GM23248 (cell line): ENCODE data around the gene MGAT4C. TPM values are rescaled to one million over a fixed set of nuclear protein-coding genes. Genes with fewer than 3 reads are reported as not detected.
A peak's percentile ranks its signal among the peaks of the same experiment; 100 is the strongest.

Experiments used
- DNase-seq: peaks from one replicate; pipeline ENCODE4 v3.0.0-alpha.2; 2015
- H2AFZ ChIP-seq: fragments of 200-600 bp; sonication (generic); 2 replicates; pipeline ENCODE4 v1.6.1; 2016; ENCODE audit warnings: antibody characterized with exemption
- H3F3A ChIP-seq: fragments of 200-600 bp; sonication (generic); 2 replicates; pipeline ENCODE4 v1.6.1; 2016; ENCODE audit warnings: mild to moderate bottlenecking, antibody characterized with exemption, mixed run types; ENCODE audit not compliant: insufficient read depth
- H3K27ac ChIP-seq: fragments of 200-600 bp; sonication (generic); 2 replicates; pipeline ENCODE4 v1.5.1; 2016; ENCODE audit warnings: mild to moderate bottlenecking
- H3K27me3 ChIP-seq: fragments of 200-600 bp; sonication (generic); replicated peaks from 2 replicates; pipeline ENCODE4 v1.6.1; 2016; ENCODE audit warnings: mild to moderate bottlenecking; ENCODE audit not compliant: insufficient read depth
- H3K36me3 ChIP-seq: fragments of 200-600 bp; sonication (generic); 2 replicates; pipeline ENCODE4 v1.6.1; 2016; ENCODE audit warnings: low read depth, mild to moderate bottlenecking
- H3K4me1 ChIP-seq: fragments of 200-600 bp; sonication (generic); 2 replicates; pipeline ENCODE4 v1.6.1; 2016; ENCODE audit warnings: mild to moderate bottlenecking; ENCODE audit not compliant: insufficient read depth
- H3K4me2 ChIP-seq: fragments of 200-600 bp; sonication (generic); one replicate; pipeline ENCODE4 v1.6.1; 2016; ENCODE audit warnings: mild to moderate bottlenecking; ENCODE audit not compliant: unreplicated experiment
- H3K4me3 ChIP-seq: fragments of 200-600 bp; sonication (generic); 2 replicates; pipeline ENCODE4 v1.5.1; 2016; ENCODE audit warnings: mild to moderate bottlenecking
- H3K79me2 ChIP-seq: fragments of 200-600 bp; sonication (generic); 2 replicates; pipeline ENCODE4 v1.6.1; 2016; ENCODE audit warnings: mild to moderate bottlenecking; ENCODE audit not compliant: insufficient read depth
- H3K9ac ChIP-seq: fragments of 200-600 bp; sonication (generic); 2 replicates; pipeline ENCODE4 v1.6.1; 2016; ENCODE audit warnings: mild to moderate bottlenecking
- H3K9me2 ChIP-seq: fragments of 200-600 bp; sonication (generic); 2 replicates; pipeline ENCODE4 v1.6.1; 2016; ENCODE audit warnings: mixed run types, mild to moderate bottlenecking, moderate library complexity; ENCODE audit not compliant: insufficient read depth
- H3K9me3 ChIP-seq: fragments of 200-600 bp; sonication (generic); one replicate; pipeline ENCODE4 v1.6.1; 2017; ENCODE audit warnings: low read depth
- H4K20me1 ChIP-seq: fragments of 200-600 bp; sonication (generic); 2 replicates; pipeline ENCODE4 v1.6.0; 2016; ENCODE audit not compliant: insufficient read depth
- EZH2 ChIP-seq: fragments of 200-600 bp; sonication (generic); IDR thresholded peaks from 2 replicates; pipeline ENCODE4 v1.6.1; 2018; ENCODE audit warnings: antibody characterized with exemption, mild to moderate bottlenecking; ENCODE audit not compliant: insufficient read depth, poor library complexity, severe bottlenecking
- EZH2phosphoT487 ChIP-seq: fragments of 200-600 bp; sonication (generic); IDR thresholded peaks from 2 replicates; pipeline ENCODE4 v1.6.1; 2018; ENCODE audit warnings: antibody characterized with exemption, moderate library complexity, mild to moderate bottlenecking, low read depth; ENCODE audit not compliant: insufficient read depth
- WGBS, 2 experiments: methylation state at CpG; one replicate each; pipeline ENCODE4 v1.1.6; 2015 to 2017; ENCODE audit warnings: low lambda C conversion rate in 2 of 2, low coverage in 1 of 2; ENCODE audit errors: missing lambda C conversion rate in 2 of 2; 5-methylcytosine and 5-hydroxymethylcytosine counted together
- in situ Hi-C: fragments of 300-500 bp; cut with MboI; formaldehyde crosslinking; loops from 2 replicates; pipeline ENCODE4 v1.15.0; 2020
- polyA plus RNA-seq: library from polyadenylated mRNA; unstranded; fragments of >200 nt; fragmentation: Nextera tagmentation; extraction: Ambion mirVana; gene quantifications from 2 replicates; pipeline ENCODE4 v1.2.1, GENCODE V29; 2016
- total RNA-seq: library from RNA; depleted of rRNA; stranded (reverse); fragments of >200 nt; shearing (Covaris generic); gene quantifications from 2 replicates; pipeline ENCODE4 v1.2.3, GENCODE V29; 2014

The MGAT4C gene
- total and polyA plus RNA-seq, 2 experiments from 2014 or later, result not detected

- Histone ChIP-seq H3K79me2 (no peaks in the 10 kb centered on the region), H3K4me3 (no peak overlapping the region), H3K4me1 (no peaks in the 10 kb centered on the region), H3K27ac (no peak overlapping the region), H2AFZ (no peak overlapping the region), H3K27me3 (no peaks in the 10 kb centered on the region), H3K9me2 (no peaks in the 10 kb centered on the region), H4K20me1 (no peaks in the 10 kb centered on the region), H3K9me3 (no peaks in the 10 kb centered on the region), H3K9ac (no peak overlapping the region), H3F3A (no peaks in the 10 kb centered on the region), H3K4me2 (no peak overlapping the region), H3K36me3 (no peaks in the 10 kb centered on the region)
- peak; percentile 45 for DNase-seq
- TF ChIP-seq EZH2phosphoT487, result no peak
- no peak for TF ChIP-seq EZH2
- 2 to 4% methylated on average over 3 of the region's 3 CpGs for WGBS, 2 experiments
- in situ Hi-C loops, result loop anchor here (25.0 kb wide), 1 partner anchor 833 kb away; no protein-coding TSS in a partner anchor
Observed at GRCh38 chr12:85920324-85920947, 335.8 kb downstream of the MGAT4C start.
